ENCODE results near the gene CNPY3. TPM values are rescaled to one million over a fixed set of nuclear protein-coding genes. Genes with fewer than 3 reads are reported as not detected.
"Not testable (repeated sequence)": the region's sequence is repeated elsewhere in the genome, so short reads cannot be mapped to it uniquely, and the experiment has no call there.

Gene CNPY3
- total and polyA plus RNA-seq, 2 of the 13 experiments (the other 11 are each of a cell fraction or from before 2014, with no cell fraction given): 42.3 to 60.2 TPM

GRCh38 chr6:42880871-42881270 lies 48.4 kb upstream of the CNPY3 start:
- Histone ChIP-seq H3K36me3 (replicated peaks in 1 of 2; ENCODE audit: control insufficient read depth in 1 of 2, insufficient read depth in 2 of 2, low read length in 2 of 2) (peaks cover 25 to 37% of the 10 kb centered on the region in 2 experiments), H3K4me1 (ENCODE audit: insufficient read depth, low read length) (peaks cover 69% of the 10 kb centered on the region), H3K9ac (ENCODE audit: insufficient read depth, low read depth, low read length) (peak overlapping the region; percentile 97), H3K4me2 (ENCODE audit: low read depth, low read length) (peak overlapping the region; percentile 84), H3K4me3 (replicated peaks in 1 of 3; ENCODE audit: insufficient read depth in 1 of 3, low read depth in 2 of 3, low read length in 3 of 3) (peak overlapping the region; percentile 85 to 92 (median 89)), H4K20me1 (ENCODE audit: insufficient read depth, low read length) (peaks cover 11% of the 10 kb centered on the region), H3K79me2 (ENCODE audit: insufficient read depth, low read length) (peaks cover 42% of the 10 kb centered on the region)
- H3K27me3 ChIP-seq (ENCODE audit: control insufficient read depth in 1 of 2, insufficient read depth in 2 of 2, low read length in 2 of 2); FAIRE-seq; H3K9me3 ChIP-seq (ENCODE audit: low read length); DNase-seq (ENCODE audit: low spot score); CTCF ChIA-PET (ENCODE audit: low intra/inter-chr PET ratio, low total read pairs); ATAC-seq; H2AFZ ChIP-seq (ENCODE audit: low read length); intact Hi-C loops (cut with micrococcal nuclease; ENCODE audit: unreplicated experiment); BruUV-seq (replicated peaks); in situ Hi-C loops (cut with HindIII; ENCODE audit: extremely low pct_ligation_motif_present, low pct_unique_long_range_greater_than_20kb); H3K27ac ChIP-seq (ENCODE audit: extremely low read length, insufficient read depth, low read length): not testable (repeated sequence)
- WGBS (ENCODE audit: low lambda C conversion rate): 89% methylated on average over 12 of the region's 12 CpGs
- TF ChIP-seq ZBTB42 (CRISPR knock-in tag; IDR thresholded peaks at IDR 0.05) (0 out of 2 replicates have a peak, but pooled peaks have one; percentile 48), ZBTB38 (CRISPR knock-in tag; IDR thresholded peaks at IDR 0.05) (peak; percentile 66; the same call in 1 of the 2 replicates)
- POLR2A ChIA-PET: interaction anchor here (0.9 to 6.4 kb wide), 7 partner anchors 9 to 178 kb away, joined by 3 to 147 read pairs (median 12); partner anchors contain the start of genes GNMT, KLC4, MRPL2 and PPP2R5D

GRCh38 chr6:42885702-42886101 lies 43.6 kb upstream of the CNPY3 start:
- H3K4me1 ChIP-seq (ENCODE audit: insufficient read depth, low read length): peaks cover 54% of the 10 kb centered on the region
- DNase-seq (ENCODE audit: low spot score) (no peak), ATAC-seq (no peak), FAIRE-seq (no peak)
- H3K36me3 ChIP-seq (replicated peaks in 1 of 2; ENCODE audit: control insufficient read depth in 1 of 2, insufficient read depth in 2 of 2, low read length in 2 of 2): peaks cover 30 to 44% of the 10 kb centered on the region in 2 experiments
- ChIA-PET CTCF (ENCODE audit: low intra/inter-chr PET ratio, low total read pairs) (no interaction called here), POLR2A (no interaction called here)
- peaks cover 11% of the 10 kb centered on the region for H4K20me1 ChIP-seq (ENCODE audit: insufficient read depth, low read length)
- no peak overlapping the region for H3K9ac ChIP-seq (ENCODE audit: insufficient read depth, low read depth, low read length)
- BruUV-seq (replicated peaks): no TSS peak
- intact Hi-C loops (cut with micrococcal nuclease; ENCODE audit: unreplicated experiment): no loop called here
- no peaks in the 10 kb centered on the region for H3K27me3 ChIP-seq (ENCODE audit: control insufficient read depth in 1 of 2, insufficient read depth in 2 of 2, low read length in 2 of 2)
- WGBS (ENCODE audit: low lambda C conversion rate): 91% methylated on average over 4 of the region's 4 CpGs
- no peak overlapping the region for H3K4me3 ChIP-seq (replicated peaks in 1 of 3; ENCODE audit: insufficient read depth in 1 of 3, low read depth in 2 of 3, low read length in 3 of 3)
- no peaks in the 10 kb centered on the region for H3K9me3 ChIP-seq (ENCODE audit: low read length)
- H2AFZ ChIP-seq (ENCODE audit: low read length): no peak overlapping the region
- in situ Hi-C loops (cut with HindIII; ENCODE audit: extremely low pct_ligation_motif_present, low pct_unique_long_range_greater_than_20kb): no loop called here
- TF ChIP-seq RAD21 (CRISPR knock-in tag; IDR thresholded peaks at IDR 0.05) (no peak), RBM22 (optimal IDR thresholded peaks at IDR 0.05; ENCODE audit: low read length) (peak; percentile 51)
- H3K4me2 ChIP-seq (ENCODE audit: low read depth, low read length): no peak overlapping the region
- no peak overlapping the region for H3K27ac ChIP-seq (ENCODE audit: extremely low read length, insufficient read depth, low read length)
- H3K79me2 ChIP-seq (ENCODE audit: insufficient read depth, low read length): peaks cover 33% of the 10 kb centered on the region
